Measurements from ENCODE around the gene RAP1GAP.

The RAP1GAP gene

GRCh38 chr1:21647431-21648351 is 21.5 kb downstream of the RAP1GAP start:
- H3K36me3 Mint-ChIP-seq (ENCODE audit: low read depth), result no peaks in the 10 kb centered on the region
- H3K9me3 Mint-ChIP-seq, result no peaks in the 10 kb centered on the region
- no peak overlapping the region for H3K27ac Mint-ChIP-seq
- peaks cover 26% of the 10 kb centered on the region for H3K27me3 Mint-ChIP-seq
- no peak overlapping the region for H3K4me3 Mint-ChIP-seq
- H3K4me1 Mint-ChIP-seq (ENCODE audit: low read depth), result peaks cover 5% of the 10 kb centered on the region

GRCh38 chr1:21645550-21645949 is 23.6 kb downstream of the RAP1GAP start:
- peaks cover 16% of the 10 kb centered on the region for H3K27me3 Mint-ChIP-seq
- H3K36me3 Mint-ChIP-seq (ENCODE audit: low read depth), result no peaks in the 10 kb centered on the region
- no peaks in the 10 kb centered on the region for H3K4me1 Mint-ChIP-seq (ENCODE audit: low read depth)
- no peak overlapping the region for H3K27ac Mint-ChIP-seq
- H3K9me3 Mint-ChIP-seq, result no peaks in the 10 kb centered on the region
- H3K4me3 Mint-ChIP-seq, result no peak overlapping the region

GRCh38 chr1:21644906-21645305 is 24.3 kb downstream of the RAP1GAP start:
- Mint-ChIP-seq H3K4me3 (no peak overlapping the region), H3K27ac (no peak overlapping the region), H3K36me3 (ENCODE audit: low read depth) (no peaks in the 10 kb centered on the region), H3K9me3 (no peaks in the 10 kb centered on the region), H3K27me3 (peaks cover 16% of the 10 kb centered on the region), H3K4me1 (ENCODE audit: low read depth) (no peaks in the 10 kb centered on the region)

- Mint-ChIP-seq H3K27ac (no peak overlapping the region), H3K4me1 (ENCODE audit: low read depth) (no peaks in the 10 kb centered on the region), H3K27me3 (peaks cover 16% of the 10 kb centered on the region), H3K4me3 (no peak overlapping the region), H3K9me3 (no peaks in the 10 kb centered on the region), H3K36me3 (ENCODE audit: low read depth) (no peaks in the 10 kb centered on the region)
These were observed 24.8 kb downstream of the RAP1GAP start for GRCh38 chr1:21644348-21644747.

GRCh38 chr1:21643624-21644023 is 25.5 kb downstream of the RAP1GAP start:
- peaks cover 15% of the 10 kb centered on the region for H3K27me3 Mint-ChIP-seq
- H3K4me3 Mint-ChIP-seq, result no peak overlapping the region
- H3K36me3 Mint-ChIP-seq (ENCODE audit: low read depth), result no peaks in the 10 kb centered on the region
- peaks cover 6% of the 10 kb centered on the region for H3K4me1 Mint-ChIP-seq (ENCODE audit: low read depth)
- H3K27ac Mint-ChIP-seq, result no peak overlapping the region
- no peaks in the 10 kb centered on the region for H3K9me3 Mint-ChIP-seq

- no peak overlapping the region for H3K27ac Mint-ChIP-seq
- no peaks in the 10 kb centered on the region for H3K9me3 Mint-ChIP-seq
- no peak overlapping the region for H3K4me3 Mint-ChIP-seq
- no peaks in the 10 kb centered on the region for H3K36me3 Mint-ChIP-seq (ENCODE audit: low read depth)
- peaks cover 14% of the 10 kb centered on the region for H3K4me1 Mint-ChIP-seq (ENCODE audit: low read depth)
- H3K27me3 Mint-ChIP-seq, result peaks cover 7% of the 10 kb centered on the region
These were observed 27.0 kb downstream of the RAP1GAP start for GRCh38 chr1:21641967-21642739.

- H3K27ac Mint-ChIP-seq, result no peak overlapping the region
These were observed 27.6 kb downstream of the RAP1GAP start for GRCh38 chr1:21641537-21641936.

GRCh38 chr1:21641076-21641475 is 28.1 kb downstream of the RAP1GAP start:
- Mint-ChIP-seq H3K27me3 (no peaks in the 10 kb centered on the region), H3K4me3 (no peak overlapping the region), H3K36me3 (ENCODE audit: low read depth) (no peaks in the 10 kb centered on the region), H3K27ac (no peak overlapping the region), H3K9me3 (no peaks in the 10 kb centered on the region), H3K4me1 (ENCODE audit: low read depth) (peaks cover 14% of the 10 kb centered on the region)

More at GRCh38 chr1:21641537-21641936, 27.6 kb downstream of the RAP1GAP start:
- no peaks in the 10 kb centered on the region for H3K9me3 Mint-ChIP-seq
- H3K4me1 Mint-ChIP-seq (ENCODE audit: low read depth), result peaks cover 14% of the 10 kb centered on the region
- H3K4me3 Mint-ChIP-seq, result no peak overlapping the region
- no peaks in the 10 kb centered on the region for H3K36me3 Mint-ChIP-seq (ENCODE audit: low read depth)
- peaks cover 1% of the 10 kb centered on the region for H3K27me3 Mint-ChIP-seq

GRCh38 chr1:21640653-21641052 is 28.5 kb downstream of the RAP1GAP start:
- Mint-ChIP-seq H3K27ac (no peak overlapping the region), H3K27me3 (no peaks in the 10 kb centered on the region), H3K9me3 (no peaks in the 10 kb centered on the region), H3K36me3 (ENCODE audit: low read depth) (no peaks in the 10 kb centered on the region), H3K4me1 (ENCODE audit: low read depth) (peaks cover 14% of the 10 kb centered on the region), H3K4me3 (no peak overlapping the region)

GRCh38 chr1:21639594-21640041 is 29.5 kb downstream of the RAP1GAP start:
- Mint-ChIP-seq H3K36me3 (ENCODE audit: low read depth) (no peaks in the 10 kb centered on the region), H3K27me3 (peaks cover 3% of the 10 kb centered on the region), H3K27ac (no peak overlapping the region), H3K4me3 (no peak overlapping the region), H3K9me3 (no peaks in the 10 kb centered on the region), H3K4me1 (ENCODE audit: low read depth) (peaks cover 14% of the 10 kb centered on the region)

- Mint-ChIP-seq H3K27ac (no peak overlapping the region), H3K27me3 (peaks cover 3% of the 10 kb centered on the region)
These were observed 30.4 kb downstream of the RAP1GAP start for GRCh38 chr1:21638531-21639341.

GRCh38 chr1:21637514-21637913 is 31.6 kb downstream of the RAP1GAP start:
- no peak overlapping the region for H3K4me3 Mint-ChIP-seq
- H3K27ac Mint-ChIP-seq, result no peak overlapping the region
- no peaks in the 10 kb centered on the region for H3K9me3 Mint-ChIP-seq
- H3K36me3 Mint-ChIP-seq (ENCODE audit: low read depth), result no peaks in the 10 kb centered on the region
- peaks cover 14% of the 10 kb centered on the region for H3K4me1 Mint-ChIP-seq (ENCODE audit: low read depth)
- peaks cover 3% of the 10 kb centered on the region for H3K27me3 Mint-ChIP-seq

More at GRCh38 chr1:21638531-21639341, 30.4 kb downstream of the RAP1GAP start:
- H3K36me3 Mint-ChIP-seq (ENCODE audit: low read depth), result no peaks in the 10 kb centered on the region
- no peaks in the 10 kb centered on the region for H3K9me3 Mint-ChIP-seq
- no peak overlapping the region for H3K4me3 Mint-ChIP-seq
- H3K4me1 Mint-ChIP-seq (ENCODE audit: low read depth), result peaks cover 14% of the 10 kb centered on the region

GRCh38 chr1:21636029-21636428 is 33.1 kb downstream of the RAP1GAP start:
- H3K27ac Mint-ChIP-seq, result no peak overlapping the region
- H3K4me3 Mint-ChIP-seq, result no peak overlapping the region
- H3K27me3 Mint-ChIP-seq, result peaks cover 7% of the 10 kb centered on the region
- H3K4me1 Mint-ChIP-seq (ENCODE audit: low read depth), result peaks cover 14% of the 10 kb centered on the region
- no peaks in the 10 kb centered on the region for H3K9me3 Mint-ChIP-seq
- no peaks in the 10 kb centered on the region for H3K36me3 Mint-ChIP-seq (ENCODE audit: low read depth)

- no peak overlapping the region for H3K27ac Mint-ChIP-seq
- H3K4me3 Mint-ChIP-seq, result no peak overlapping the region
- H3K27me3 Mint-ChIP-seq, result peaks cover 12% of the 10 kb centered on the region
- H3K36me3 Mint-ChIP-seq (ENCODE audit: low read depth), result no peaks in the 10 kb centered on the region
- no peaks in the 10 kb centered on the region for H3K9me3 Mint-ChIP-seq
- H3K4me1 Mint-ChIP-seq (ENCODE audit: low read depth), result peaks cover 14% of the 10 kb centered on the region
These were observed 34.2 kb downstream of the RAP1GAP start for GRCh38 chr1:21634806-21635535.
